ENCODE data around the gene SDHA.
"Not testable (repeated sequence)": the region's sequence is repeated elsewhere in the genome, so short reads cannot be mapped to it uniquely, and the experiment has no call there.

The SDHA gene

DNA sequence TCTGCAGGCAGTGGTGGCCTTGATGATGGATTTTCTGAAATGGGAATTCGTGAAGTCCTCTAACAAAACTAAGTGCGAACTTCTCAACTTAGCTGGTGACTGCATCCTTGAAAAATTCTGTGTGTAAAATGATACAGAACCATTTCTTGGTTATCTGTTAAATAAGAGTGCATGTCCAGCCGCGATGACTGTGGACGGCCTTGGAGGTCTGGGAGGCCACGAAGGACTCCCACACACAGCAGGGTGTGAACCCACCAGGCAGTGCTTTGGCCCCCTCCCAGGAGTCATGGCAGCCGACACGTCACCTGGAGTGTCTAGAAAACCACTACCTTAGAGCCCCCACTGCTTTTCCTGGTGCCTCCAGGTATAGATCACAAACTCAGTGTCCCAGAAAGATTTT is 85.6 kb downstream of the SDHA start:
- DNase-seq, result not testable (repeated sequence)

GRCh38 chr5:305050-305449 is 86.9 kb downstream of the SDHA start:
- no peak for DNase-seq

GRCh38 chr5:305459-305858 is 87.3 kb downstream of the SDHA start:
- no peak for DNase-seq

DNA sequence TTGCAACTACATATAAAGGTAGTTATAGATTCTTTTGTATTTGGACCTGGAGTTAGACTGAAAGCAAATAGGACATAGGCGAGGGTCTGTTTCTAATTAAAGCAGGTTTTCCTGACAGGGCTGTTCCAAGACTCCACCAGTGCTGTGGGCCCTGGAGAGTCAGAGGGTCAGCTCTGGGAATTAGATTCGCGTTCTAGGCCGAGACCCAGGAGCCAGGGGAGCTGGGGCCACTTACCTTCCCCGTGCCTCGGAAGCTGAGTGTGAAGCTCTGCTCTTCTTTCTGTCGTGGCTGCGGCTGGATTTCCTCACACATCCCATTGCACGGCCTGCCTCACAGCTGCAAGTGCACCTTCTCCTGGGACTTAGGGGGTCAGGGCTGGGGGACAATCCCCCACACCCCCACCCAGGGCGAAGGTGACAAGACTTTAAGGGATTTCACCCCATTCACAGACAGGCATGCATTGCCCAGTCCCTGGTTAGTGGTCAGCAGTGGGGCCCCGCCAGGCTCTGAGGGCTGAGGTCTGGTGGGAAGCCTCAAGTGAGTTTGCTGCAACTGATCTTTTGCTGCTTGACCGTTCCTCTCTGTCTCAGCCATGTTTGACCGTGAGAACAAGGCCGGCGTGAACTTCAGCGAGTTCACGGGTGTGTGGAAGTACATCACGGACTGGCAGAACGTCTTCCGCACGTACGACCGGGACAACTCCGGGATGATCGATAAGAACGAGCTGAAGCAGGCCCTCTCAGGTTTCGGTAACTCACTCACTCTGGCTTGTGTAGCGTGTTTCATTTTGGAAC is 88.1 kb downstream of the SDHA start:
- DNase-seq, result no peak
